ENCODE data around the gene PARD6G.
"Not testable (repeated sequence)": the region's sequence is repeated elsewhere in the genome, so short reads cannot be mapped to it uniquely, and the experiment has no call there.

PARD6G gene

GRCh38 chr18:80169607-80170006, 77.7 kb downstream of the PARD6G start:
- no peak for DNase-seq

DNA sequence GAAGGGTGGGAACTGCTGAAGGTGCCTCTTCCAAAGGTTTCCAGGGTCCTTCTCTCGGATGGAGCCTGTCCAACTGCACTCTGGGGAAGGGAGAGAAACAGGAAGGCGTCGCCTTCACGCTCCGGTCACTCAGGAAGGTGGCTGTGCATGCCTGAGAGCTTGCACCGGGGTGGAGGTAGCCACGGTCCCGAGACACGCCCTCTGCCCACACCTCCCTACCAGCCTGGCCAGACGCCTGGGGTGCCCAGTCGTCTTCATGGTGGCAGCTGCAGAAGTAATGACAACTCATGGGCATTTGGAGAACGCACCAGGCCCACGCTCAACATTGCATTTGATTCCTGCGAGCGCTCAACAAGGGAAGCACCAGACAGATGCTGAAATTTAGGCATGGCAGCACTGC, 78.3 kb downstream of the PARD6G start:
- DNase-seq, result no peak

DNA sequence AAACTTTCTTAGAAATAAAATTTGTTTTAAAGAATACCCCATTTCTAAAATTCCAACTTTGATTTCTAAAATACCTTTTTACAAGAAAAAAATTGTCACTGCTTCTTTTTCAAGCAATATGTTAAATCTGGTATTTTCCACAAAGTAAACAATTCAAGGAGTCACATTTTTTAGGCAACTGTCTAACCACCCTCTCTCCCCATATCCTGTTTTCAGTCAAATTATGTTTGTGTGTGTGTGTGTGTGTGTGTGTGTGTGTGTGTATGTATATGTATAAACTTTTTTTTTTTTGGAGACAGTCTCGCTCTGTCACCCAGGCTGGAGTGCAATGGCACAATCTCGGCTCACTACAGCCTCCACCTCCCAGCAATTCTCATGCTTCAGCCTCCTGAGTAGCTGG, 79.0 kb downstream of the PARD6G start:
- no peak for DNase-seq

DNA sequence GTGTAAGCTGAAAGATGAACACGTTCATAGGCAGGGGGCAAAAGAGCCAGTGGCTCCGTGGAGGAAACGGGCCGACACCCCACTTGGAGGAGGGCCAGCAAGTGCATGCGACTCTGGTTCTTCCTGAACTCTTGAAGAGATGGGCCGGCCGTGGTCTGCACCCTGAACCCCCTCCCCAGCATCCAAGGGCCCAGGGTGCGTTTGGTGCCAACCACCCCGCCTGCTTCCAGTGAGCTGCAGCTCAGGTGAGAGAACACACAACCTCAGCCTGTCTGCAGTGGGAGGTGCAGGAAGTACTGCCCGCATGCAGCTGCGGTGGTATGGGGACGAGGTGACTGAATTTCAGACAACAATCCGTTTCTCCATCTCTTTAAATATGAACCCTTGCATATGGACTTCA, 79.4 kb downstream of the PARD6G start:
- no peak for DNase-seq

DNA sequence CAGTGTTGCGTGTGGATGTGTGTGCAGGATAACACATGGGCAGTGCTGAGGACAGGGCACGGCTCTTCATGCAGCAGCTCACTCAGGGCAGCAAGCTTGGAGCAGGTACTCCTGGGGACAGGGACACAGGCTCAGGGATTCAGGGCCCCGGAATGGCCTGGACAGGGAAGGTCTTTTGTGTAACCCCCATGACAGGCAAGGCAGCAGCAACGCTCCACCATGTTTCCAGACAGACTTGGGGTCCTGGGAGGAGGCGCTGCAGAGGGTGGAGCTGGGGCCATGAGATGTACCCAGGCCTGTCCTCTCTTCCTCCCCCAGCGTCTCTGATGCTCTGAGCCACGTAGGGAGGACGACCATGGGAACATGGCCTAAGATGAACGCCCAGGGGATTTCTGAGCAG, 80.0 kb downstream of the PARD6G start:
- DNase-seq, result no peak

- DNase-seq, result no peak
Observed at GRCh38 chr18:80166725-80167124, 80.6 kb downstream of the PARD6G start.

DNA sequence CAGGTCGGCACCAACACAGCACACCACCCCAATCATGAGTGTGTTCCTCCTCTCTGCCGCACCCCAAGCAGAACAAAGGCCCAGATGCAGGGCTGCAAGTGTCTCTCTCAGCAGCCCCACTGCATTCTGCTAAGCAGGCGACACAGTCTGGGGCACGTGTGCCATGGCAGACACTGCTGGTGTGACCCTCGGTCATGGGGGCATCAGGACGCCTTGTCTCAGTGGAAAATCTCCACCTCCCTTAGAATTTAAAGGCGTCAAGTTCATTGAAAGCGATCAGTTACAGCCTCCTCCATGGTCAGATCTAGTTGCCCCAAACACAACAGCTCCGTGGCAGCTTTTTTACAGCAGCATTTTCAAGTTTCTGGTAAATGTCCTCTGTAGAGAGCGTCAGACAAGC, 81.1 kb downstream of the PARD6G start:
- no peak for DNase-seq

DNA sequence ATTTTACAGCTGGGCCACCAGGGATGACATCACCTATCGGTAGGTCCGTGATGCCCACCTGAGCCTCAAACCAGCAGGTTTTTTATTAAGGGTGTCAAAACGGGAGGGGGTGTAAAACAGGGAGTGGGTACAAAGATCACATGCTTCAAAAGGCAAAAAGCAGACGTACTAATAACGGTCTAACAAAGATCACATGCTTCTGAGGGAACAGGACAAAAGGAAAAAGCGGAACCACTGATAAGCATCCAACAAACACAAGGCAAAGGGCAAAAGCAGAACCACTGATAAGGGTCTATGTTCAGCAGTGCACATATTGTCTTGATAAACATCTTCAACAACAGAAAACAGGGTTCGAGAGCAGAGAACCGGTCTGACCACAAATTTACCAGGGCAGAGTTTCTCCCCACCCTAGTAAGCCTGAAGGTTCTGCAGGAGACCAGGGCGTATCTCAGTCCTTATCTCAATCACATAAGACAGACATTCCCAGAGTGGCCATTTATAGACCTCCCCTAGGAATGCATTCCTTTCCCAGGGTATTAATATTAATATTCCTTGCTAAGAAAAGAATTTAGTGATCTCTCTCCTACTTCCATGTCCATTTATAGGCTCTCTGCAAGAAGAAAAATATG, 82.5 kb downstream of the PARD6G start:
- not testable (repeated sequence) for DNase-seq

DNA sequence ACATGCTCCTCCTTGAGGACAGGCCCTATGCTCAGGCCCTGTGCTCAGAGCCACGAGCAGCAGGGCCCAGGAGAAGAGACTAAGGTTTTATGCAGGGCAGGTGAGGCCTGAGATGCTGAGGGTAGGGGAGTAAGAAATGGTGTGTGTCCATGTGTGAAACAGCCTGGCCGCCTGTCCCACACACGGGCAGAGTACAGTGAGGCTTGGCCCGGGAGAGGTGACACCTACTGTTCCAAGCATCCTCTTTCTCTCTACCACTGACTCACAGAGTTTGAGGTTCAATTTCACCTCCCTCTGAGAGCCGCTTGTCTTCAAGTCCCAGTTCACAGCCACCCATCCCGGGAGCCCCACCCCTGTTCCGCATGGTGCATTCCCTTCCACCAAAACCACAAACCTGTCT, 84.1 kb downstream of the PARD6G start:
- no peak for DNase-seq

DNA sequence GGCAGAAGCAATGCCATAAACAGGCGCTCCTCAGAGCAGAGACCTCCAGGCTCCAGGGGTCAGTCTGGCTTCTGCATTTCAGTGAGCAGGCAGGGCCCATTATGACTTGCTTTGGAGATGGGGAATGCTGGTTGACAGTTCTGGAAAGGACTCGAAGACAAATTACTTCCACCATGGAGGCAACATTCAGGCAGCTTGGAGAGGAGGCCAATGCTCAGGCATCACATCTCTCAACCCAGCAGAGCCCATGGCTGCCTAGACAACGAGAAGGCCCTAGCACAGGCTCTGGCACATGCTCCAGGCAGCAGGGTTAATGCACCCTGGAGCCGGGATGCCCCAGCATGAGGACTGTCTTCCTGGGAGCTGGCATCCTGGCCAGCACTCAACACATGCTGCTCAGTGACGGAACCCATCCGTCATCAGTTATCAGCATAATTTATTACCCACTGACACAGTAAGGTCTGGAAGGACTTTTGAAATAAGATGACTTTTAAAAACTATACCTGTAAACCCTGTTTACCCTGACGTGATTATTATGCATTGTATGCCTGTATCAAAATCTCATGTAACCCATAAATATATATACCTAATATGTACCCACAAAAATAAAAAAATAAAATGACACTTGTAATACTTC, 85.4 kb downstream of the PARD6G start:
- DNase-seq, result no peak

DNA sequence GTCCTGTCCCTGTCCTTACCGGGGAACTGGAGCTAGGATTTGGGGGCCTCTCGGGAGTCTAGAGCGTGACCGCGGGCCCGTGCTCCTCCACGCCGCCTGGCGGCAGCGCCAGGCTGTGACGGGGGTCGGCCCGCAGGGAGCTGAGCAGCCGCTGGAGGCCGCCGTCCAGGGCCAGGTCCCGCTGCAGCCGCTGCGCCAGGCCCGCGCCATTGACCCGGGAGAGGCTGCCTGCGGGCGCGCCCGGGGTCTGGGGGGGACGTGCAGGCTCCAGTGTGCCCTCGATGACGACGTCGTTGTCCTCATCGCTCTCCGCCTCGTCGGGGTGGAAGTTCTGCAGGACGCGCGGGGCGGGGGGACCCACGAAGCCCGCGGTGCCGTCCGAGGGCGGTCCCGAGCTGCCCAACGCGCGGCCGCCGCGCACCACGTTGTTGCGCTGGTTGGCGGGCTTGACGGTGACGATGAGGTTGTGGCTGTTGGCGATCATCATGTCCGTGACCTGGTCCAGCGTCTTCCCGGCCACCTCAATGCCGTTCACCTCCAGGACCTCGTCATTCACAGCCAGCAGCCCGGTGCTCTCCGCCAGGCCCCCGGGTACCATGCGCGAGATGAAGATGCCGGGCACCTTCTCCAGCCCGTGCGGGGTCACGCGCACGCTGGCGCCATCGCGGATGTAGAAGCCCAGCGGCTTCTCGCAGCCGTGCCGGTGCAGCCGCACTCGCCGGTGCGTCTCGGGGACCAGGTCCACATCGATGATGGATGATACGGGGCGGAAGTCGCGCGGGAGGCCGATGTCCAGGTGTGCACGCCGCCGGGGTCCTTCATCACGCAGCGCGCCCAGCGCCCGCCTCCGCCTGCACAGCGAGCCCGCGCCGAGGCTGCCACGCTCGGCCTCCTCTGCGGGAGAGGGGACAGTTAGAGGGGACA, 87.3 kb downstream of the PARD6G start:
- no peak for DNase-seq

GRCh38 chr18:80158365-80158764, 88.9 kb downstream of the PARD6G start:
- no peak for DNase-seq

- DNase-seq, result peak; percentile 27 to 32
Observed at GRCh38 chr18:80157708-80158343, 89.5 kb downstream of the PARD6G start.

- no peak for DNase-seq
Observed at GRCh38 chr18:80154293-80154692, 93.0 kb downstream of the PARD6G start.

DNA sequence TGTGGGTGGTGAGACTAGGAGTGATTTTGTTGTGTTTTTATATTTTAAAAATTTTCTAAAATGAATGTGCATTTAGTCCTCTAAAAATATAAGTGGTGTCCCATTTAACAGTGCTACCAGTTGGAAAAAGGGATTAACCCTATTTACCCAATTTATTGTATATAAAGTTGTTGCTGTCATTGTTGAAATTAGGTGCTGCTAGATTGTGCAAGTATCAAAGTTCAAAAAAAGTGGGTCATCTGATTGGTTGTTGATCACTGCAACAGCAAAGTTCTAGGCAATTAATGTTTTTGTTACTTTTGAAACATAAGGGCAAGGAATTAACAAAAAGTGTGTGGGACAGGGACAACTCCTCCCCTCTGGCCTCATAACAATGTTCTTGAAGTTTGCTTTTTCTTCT, 97.6 kb downstream of the PARD6G start:
- DNase-seq, result no peak

DNA sequence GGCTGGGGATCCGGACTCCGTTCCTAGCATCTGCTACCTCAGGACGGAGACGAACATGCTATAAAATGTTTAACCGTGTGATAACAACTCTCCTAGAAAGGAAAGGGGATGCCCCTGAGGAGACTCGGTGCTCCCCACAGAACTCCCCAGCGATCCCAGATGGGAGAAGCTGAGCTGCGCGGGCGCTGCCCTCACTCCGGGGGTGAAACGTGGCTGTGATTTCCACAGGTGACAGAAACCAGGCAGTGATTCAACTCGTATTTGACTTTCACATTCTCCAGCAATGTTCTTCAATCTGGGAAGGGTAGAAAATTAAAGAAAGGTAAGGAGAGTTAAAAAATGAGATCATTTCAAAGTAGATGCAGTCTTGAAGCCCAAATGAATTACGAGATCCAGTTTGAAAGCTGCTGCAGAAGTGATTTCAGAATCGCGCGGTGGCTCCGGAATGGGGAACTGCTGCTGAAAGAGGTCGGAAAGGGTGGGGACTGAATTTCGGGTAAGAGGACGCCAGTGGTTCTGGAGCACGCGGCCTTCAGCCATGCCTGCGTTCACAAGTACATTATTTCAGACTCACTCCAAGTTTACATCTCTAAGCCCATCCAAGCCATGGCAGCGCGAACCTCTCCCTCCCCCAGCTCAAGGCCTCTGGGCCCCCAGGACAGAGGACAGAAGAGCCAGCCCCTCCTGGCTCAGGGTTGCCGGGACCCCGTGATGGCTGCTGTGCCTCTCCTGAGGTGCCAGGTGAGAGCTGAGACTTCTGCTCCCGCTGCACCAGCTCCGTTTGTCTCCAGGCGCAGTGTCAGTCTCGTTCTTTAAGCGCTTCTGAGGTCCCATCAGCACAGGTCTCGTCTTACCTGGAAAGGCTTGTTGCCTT, 98.8 kb downstream of the PARD6G start:
- no peak for DNase-seq

DNA sequence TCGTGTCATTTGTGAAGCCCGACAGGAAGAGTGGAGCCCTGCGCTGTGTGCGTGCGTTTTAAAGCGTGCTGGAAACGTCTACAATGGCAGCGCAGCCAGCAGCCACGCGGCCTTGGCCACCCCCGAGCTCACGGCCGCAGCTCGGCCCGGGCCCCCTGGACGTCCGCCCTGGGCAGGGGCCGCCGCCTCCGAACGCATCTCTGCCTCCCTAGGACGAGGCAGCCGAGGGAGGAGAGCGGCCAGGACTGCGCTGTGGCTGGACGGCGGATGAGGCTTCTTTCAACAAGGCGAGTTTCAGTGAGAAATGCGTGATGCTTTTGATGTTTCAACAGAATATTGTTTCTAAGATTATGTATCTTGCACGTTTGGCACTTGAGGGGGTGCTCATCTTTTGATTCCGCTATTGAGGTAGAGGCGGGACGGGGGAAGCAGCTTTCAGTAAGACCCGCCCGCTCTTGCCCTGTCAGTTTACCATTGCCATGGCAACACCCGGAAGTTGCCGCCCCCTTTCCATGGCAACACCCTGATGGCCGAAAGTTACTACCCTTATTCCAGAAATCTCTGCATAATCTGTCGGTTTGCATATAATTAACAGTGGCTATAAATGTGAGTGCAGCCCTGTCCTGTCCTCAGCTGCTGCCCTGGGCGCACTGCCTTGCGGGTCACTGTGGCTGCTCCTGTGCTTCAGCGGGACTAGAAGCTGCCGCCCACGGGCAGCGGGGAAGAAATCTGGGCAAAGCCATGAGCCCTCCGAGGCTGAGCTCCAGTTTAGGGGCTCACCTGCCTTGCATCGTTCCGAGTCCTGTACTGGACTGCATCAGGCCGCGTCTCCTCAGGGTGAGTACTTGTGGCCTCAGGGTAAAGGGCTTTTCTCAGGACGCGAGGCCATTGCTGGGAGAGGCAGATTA, 99.6 kb downstream of the PARD6G start:
- peak; percentile 88 to 95 for DNase-seq

DNA sequence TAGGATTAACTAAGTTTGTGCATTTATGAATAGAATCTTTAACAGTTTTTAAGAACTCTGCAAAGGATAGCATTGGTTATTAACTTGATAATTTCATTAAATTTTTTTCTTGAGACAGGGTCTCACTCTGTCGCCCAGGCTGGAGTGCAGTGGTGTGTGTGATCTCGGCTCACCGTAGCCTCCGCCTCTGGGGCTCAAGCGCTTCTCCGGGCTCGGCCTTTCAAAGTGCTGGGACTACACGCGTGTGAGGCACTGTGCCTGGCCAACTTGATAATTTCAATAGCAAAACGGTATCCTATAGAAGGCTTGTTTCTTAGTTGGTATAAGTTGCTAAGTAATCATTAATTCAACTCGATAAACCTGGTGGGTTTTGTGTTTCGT, 100.3 kb downstream of the PARD6G start:
- DNase-seq, result peak in 1 of 2 experiments; percentile 56

DNA sequence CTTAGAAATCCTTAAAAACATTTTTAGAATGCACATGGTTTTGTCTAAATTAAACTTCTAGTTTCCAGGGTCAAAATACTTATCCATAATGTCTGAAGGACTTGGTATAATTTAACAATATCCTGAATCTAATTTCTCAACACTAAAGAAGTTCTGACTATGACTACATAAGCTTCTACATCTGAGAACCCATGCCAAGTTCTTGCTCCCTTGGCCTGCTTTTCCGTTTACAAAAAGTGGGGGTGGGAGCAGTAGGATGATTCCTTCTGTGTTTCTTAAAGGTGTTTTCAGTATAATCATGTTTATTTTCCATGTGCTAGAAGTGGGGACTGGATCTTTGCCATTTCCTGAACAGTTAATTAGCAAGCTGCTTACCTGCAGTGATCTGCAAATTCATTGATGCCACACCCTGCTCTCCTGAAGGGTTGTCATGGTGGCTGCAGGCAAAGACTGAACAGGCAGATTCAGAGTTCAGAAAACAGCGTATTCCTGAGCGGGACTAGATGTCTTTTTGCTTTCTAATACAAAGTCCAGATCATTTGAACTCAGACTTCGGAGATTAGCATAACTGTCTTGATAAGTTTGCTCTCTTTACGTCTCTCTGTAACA, 102.0 kb downstream of the PARD6G start:
- no peak for DNase-seq

- DNase-seq, result no peak
Observed at GRCh38 chr18:80143881-80144280, 103.4 kb downstream of the PARD6G start.

- DNase-seq, result no peak
Observed at GRCh38 chr18:80140455-80140985, 106.8 kb downstream of the PARD6G start.
